ENCODE measurements around the gene RLN2.

RLN2 gene

DNA sequence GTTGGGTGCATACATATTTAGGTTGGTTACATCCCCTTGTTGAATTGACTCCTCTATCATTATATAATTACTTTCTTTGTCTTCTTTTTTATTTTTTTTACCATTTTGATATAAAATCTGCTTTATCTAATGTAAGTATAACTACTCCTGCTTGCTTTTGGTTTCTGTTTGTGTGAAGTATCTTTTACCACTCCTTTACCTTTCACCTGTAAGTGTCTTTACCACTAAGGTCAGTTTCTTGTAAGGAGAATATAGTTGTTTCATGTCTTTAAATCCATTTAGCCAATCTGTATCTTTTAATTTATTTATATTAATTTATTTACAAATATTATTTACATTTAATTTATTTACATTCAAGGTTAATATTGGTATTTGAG, 40.3 kb downstream of the RLN2 start:
- no peak for DNase-seq (ENCODE audit: low read depth)
- TF ChIP-seq, protein P1, sequence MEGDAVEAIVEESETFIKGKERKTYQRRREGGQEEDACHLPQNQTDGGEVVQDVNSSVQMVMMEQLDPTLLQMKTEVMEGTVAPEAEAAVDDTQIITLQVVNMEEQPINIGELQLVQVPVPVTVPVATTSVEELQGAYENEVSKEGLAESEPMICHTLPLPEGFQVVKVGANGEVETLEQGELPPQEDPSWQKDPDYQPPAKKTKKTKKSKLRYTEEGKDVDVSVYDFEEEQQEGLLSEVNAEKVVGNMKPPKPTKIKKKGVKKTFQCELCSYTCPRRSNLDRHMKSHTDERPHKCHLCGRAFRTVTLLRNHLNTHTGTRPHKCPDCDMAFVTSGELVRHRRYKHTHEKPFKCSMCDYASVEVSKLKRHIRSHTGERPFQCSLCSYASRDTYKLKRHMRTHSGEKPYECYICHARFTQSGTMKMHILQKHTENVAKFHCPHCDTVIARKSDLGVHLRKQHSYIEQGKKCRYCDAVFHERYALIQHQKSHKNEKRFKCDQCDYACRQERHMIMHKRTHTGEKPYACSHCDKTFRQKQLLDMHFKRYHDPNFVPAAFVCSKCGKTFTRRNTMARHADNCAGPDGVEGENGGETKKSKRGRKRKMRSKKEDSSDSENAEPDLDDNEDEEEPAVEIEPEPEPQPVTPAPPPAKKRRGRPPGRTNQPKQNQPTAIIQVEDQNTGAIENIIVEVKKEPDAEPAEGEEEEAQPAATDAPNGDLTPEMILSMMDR (conservative IDR thresholded peaks at IDR 0.05; ENCODE audit: control insufficient read depth, insufficient read depth, low read depth, low read length): no peak
- H3K4me3 ChIP-seq (ENCODE audit: control insufficient read depth, low read depth, low read length): no peak overlapping the region

DNA sequence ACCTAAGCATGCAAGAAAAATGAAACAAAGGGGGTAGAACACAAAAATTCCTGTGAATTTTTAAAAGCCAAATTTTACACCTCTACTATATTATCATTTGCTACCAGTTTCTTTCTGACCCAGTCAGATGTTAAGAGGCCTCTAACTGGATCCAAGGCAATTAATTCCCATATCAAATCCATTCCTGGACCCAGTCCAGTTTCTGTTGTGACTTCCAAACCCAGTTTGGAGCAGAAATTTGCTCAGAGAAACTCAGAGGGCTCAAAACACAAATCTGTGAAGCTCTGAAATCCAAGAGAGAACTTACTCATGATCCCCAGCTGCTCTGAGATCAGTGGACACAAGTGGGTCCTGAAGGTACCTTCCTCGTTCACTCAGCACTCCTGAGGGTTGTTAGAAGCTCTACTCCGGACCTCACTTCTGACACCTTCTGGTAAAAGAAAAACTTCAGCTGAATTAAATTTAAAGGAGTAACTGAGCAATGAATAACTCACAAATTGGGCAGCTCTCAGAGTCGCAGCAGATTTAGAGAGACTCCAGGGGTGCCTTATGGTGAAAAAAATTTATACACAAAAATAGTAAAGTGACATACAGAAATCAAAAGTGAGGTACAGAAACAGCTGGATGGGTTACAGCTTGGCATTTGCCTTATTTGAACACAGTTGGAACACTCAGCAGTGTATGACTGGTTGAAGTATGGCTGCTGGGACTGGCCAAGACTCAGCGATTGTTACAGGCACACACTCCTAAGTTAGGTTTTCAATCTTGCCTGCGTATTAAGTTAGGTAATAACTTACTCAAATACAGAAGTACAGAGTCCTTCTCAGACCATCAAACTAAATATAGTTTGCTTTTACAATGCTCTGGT, 40.9 kb downstream of the RLN2 start:
- peak; percentile 18 for DNase-seq (ENCODE audit: low read depth)
- TF ChIP-seq, protein P1 (conservative IDR thresholded peaks at IDR 0.05; ENCODE audit: control insufficient read depth, insufficient read depth, low read depth, low read length): peak; percentile 6
- no peak overlapping the region for H3K4me3 ChIP-seq (ENCODE audit: control insufficient read depth, low read depth, low read length)
